ENCODE results near the gene ROR2.
A peak's percentile ranks its signal among the peaks of the same experiment; 100 is the strongest.
"Not testable (repeated sequence)": the region's sequence is repeated elsewhere in the genome, so short reads cannot be mapped to it uniquely, and the experiment has no call there.

Gene ROR2

GRCh38 chr9:91949946-91950664 lies at the start of gene ROR2:
Gene ROR2 (minus strand): TSS chr9:91950228.
- DNase-seq (peak; percentile 69), ATAC-seq (peak; percentile 82)

- ATAC-seq (no peak), DNase-seq (no peak)
These were observed 45.1 kb upstream of the ROR2 start for GRCh38 chr9:91995000-91995655.

- ATAC-seq (no peak), DNase-seq (no peak)
These were observed 44.4 kb upstream of the ROR2 start for GRCh38 chr9:91994422-91994821.

- ATAC-seq (no peak), DNase-seq (no peak)
These were observed 42.5 kb upstream of the ROR2 start for GRCh38 chr9:91992461-91993041.

- DNase-seq (no peak), ATAC-seq (no peak)
These were observed 41.8 kb upstream of the ROR2 start for GRCh38 chr9:91991721-91992341.

GRCh38 chr9:91986248-91986647 lies 36.2 kb upstream of the ROR2 start:
- ATAC-seq, result no peak
- no peak for DNase-seq

GRCh38 chr9:91985692-91986091 lies 35.7 kb upstream of the ROR2 start:
- no peak for DNase-seq

GRCh38 chr9:91978740-91979414 lies 28.8 kb upstream of the ROR2 start:
- DNase-seq (no peak), ATAC-seq (no peak)

More at GRCh38 chr9:91985692-91986091, 35.7 kb upstream of the ROR2 start:
- ATAC-seq, result no peak

GRCh38 chr9:91975254-91975653 lies 25.2 kb upstream of the ROR2 start:
- ATAC-seq, DNase-seq: not testable (repeated sequence)

GRCh38 chr9:91972711-91973110 lies 22.7 kb upstream of the ROR2 start:
- ATAC-seq (no peak), DNase-seq (no peak)

- no peak for ATAC-seq
- no peak for DNase-seq
These were observed 22.1 kb upstream of the ROR2 start for GRCh38 chr9:91972076-91972626.

- ATAC-seq (no peak), DNase-seq (no peak)
These were observed 17.2 kb upstream of the ROR2 start for GRCh38 chr9:91967259-91967658.

- ATAC-seq, result no peak
- no peak for DNase-seq
These were observed 16.5 kb upstream of the ROR2 start for GRCh38 chr9:91966503-91966902.

- ATAC-seq, result no peak
- no peak for DNase-seq
These were observed 13.7 kb upstream of the ROR2 start for GRCh38 chr9:91963711-91964240.

- ATAC-seq (no peak), DNase-seq (no peak)
These were observed 10.3 kb upstream of the ROR2 start for GRCh38 chr9:91960367-91960766.

- ATAC-seq (no peak), DNase-seq (no peak)
These were observed 8.1 kb upstream of the ROR2 start for GRCh38 chr9:91958174-91958573.

- DNase-seq (peak; percentile 38), ATAC-seq (no peak)
These were observed 4.9 kb upstream of the ROR2 start for GRCh38 chr9:91954841-91955471.

GRCh38 chr9:91953718-91954117 lies 3.7 kb upstream of the ROR2 start:
- no peak for DNase-seq
- ATAC-seq, result no peak

GRCh38 chr9:91951944-91952520 lies 2.0 kb upstream of the ROR2 start:
- ATAC-seq (no peak), DNase-seq (no peak)

GRCh38 chr9:91949392-91949945 lies 559 bp downstream of the ROR2 start:
- ATAC-seq (no peak), DNase-seq (peak; percentile 6)

All from stimulated activated naive CD8-positive, alpha-beta T cell treated with anti-CD3 and anti-CD28 coated beads, Interleukin-15, Interleukin-2, amounts not matched to agents 100 U/mL and 50 U/mL, for 24 hours (primary cell).